HepG2 (cell line): Measurements from ENCODE around the gene NSD2. TPM values are rescaled to one million over a fixed set of nuclear protein-coding genes. Genes with fewer than 3 reads are reported as not detected.

Experiments used
- ATAC-seq: fragments of 200-7000 bp; cut with Tn5 transposase; 3 replicates; pipeline ENCODE4 v1.9.1; 2020; ENCODE audit warnings: mild to moderate bottlenecking, moderate library complexity
- BruUV-seq: library from RNA; stranded (reverse); fragments of 400-500 nt; replicated peaks from 2 replicates; lab custom pipeline; 2021; lab: Mats Ljungman, UMichigan
- CTCF ChIA-PET: fragments of 300-600 bp; formaldehyde crosslinking; extraction: SDS; loops from one replicate; lab custom pipeline; 2021; ENCODE audit warnings: low total read pairs, inconsistent platforms, low intra/inter-chr PET ratio; lab: Yijun Ruan, JAX
- POLR2A ChIA-PET: fragments of 350-600 bp; sonication (Branson Sonifier 250); formaldehyde crosslinking; loops from one replicate; lab custom pipeline; 2020; ENCODE audit warnings: antibody characterized with exemption, inconsistent platforms; lab: Yijun Ruan, JAX
- DNase-seq: peaks from one replicate; pipeline ENCODE4 v3.0.0-alpha.2; 2015; ENCODE audit warnings: low spot score
- FAIRE-seq: peaks from 3 replicates; lab custom pipeline; 2011; peaks lifted over from hg19 to GRCh38; lab: Jason Lieb, UNC
- H2AFZ ChIP-seq: one replicate; pipeline ENCODE4 v1.6.1; 2011; ENCODE audit warnings: low read length, inconsistent platforms
- H3K27ac ChIP-seq: fragments of 300-600 bp; 3 replicates; pipeline ENCODE4 v1.8.0; 2011; ENCODE audit warnings: mixed run types, mild to moderate bottlenecking, mixed read lengths, low read length, inconsistent platforms; ENCODE audit not compliant: insufficient read depth; ENCODE audit errors: extremely low read length
- H3K27me3 ChIP-seq, 2 experiments: fragments of 200-600 bp in 1 of 2; 2 replicates in 1 of 2; 3 replicates in 1 of 2; pipeline versions ENCODE4 v1.6.0 to v1.8.0; 2011; ENCODE audit warnings: low read length in 2 of 2, mild to moderate bottlenecking in 2 of 2, moderate library complexity in 2 of 2, inconsistent platforms in 1 of 2; ENCODE audit not compliant: insufficient read depth in 2 of 2, control insufficient read depth in 1 of 2
- H3K36me3 ChIP-seq, 2 experiments: fragments of 200-600 bp in 1 of 2; replicated peaks in 1 of 2; 2 replicates in 1 of 2; 3 replicates in 1 of 2; pipeline versions ENCODE4 v1.5.1 to v1.8.0; 2011; ENCODE audit warnings: low read length in 2 of 2, inconsistent platforms in 1 of 2; ENCODE audit not compliant: insufficient read depth in 2 of 2, control insufficient read depth in 1 of 2
- H3K4me1 ChIP-seq: 2 replicates; pipeline ENCODE4 v1.5.1; 2012; ENCODE audit warnings: low read length, inconsistent platforms; ENCODE audit not compliant: insufficient read depth
- H3K4me2 ChIP-seq: 2 replicates; pipeline ENCODE4 v1.6.0; 2011; ENCODE audit warnings: low read depth, low read length, inconsistent platforms
- H3K4me3 ChIP-seq, 3 experiments: fragments of 200-600 bp in 1 of 3; sonication (generic), shearing (Covaris generic) in 1 of 3; replicated peaks in 1 of 3; 2 replicates each; pipeline ENCODE4 v1.5.1; 2011 to 2016; ENCODE audit warnings: low read length in 3 of 3, inconsistent platforms in 2 of 3, low read depth in 2 of 3, mild to moderate bottlenecking in 2 of 3, control low read depth in 1 of 3, mixed read lengths in 1 of 3; ENCODE audit not compliant: insufficient read depth in 1 of 3
- H3K79me2 ChIP-seq: one replicate; pipeline ENCODE4 v1.6.1; 2011; ENCODE audit warnings: low read length, inconsistent platforms; ENCODE audit not compliant: insufficient read depth
- H3K9ac ChIP-seq: 2 replicates; pipeline ENCODE4 v1.6.0; 2011; ENCODE audit warnings: mild to moderate bottlenecking, low read depth, low read length, inconsistent platforms; ENCODE audit not compliant: insufficient read depth
- H3K9me3 ChIP-seq: 2 replicates; pipeline ENCODE4 v1.5.1; 2012; ENCODE audit warnings: mild to moderate bottlenecking, low read length
- H4K20me1 ChIP-seq: 2 replicates; pipeline ENCODE4 v1.6.0; 2011; ENCODE audit warnings: inconsistent platforms, mild to moderate bottlenecking, low read length, moderate library complexity; ENCODE audit not compliant: insufficient read depth
- FOXM1 ChIP-seq: sonication (generic); formaldehyde crosslinking; IDR thresholded peaks from 2 replicates; pipeline ENCODE4 v1.5.0; 2020; ENCODE audit warnings: missing genetic modification reagents
- GATA4 ChIP-seq: sonication (generic); IDR thresholded peaks from 2 replicates; pipeline ENCODE4 v1.6.1; 2016; ENCODE audit warnings: antibody characterized with exemption, low read depth, borderline replicate concordance
- IRF9 ChIP-seq: sonication (generic); formaldehyde crosslinking; IDR thresholded peaks from 2 replicates; pipeline ENCODE4 v1.8.0; 2022; ENCODE audit warnings: missing genetic modification reagents, mild to moderate bottlenecking, borderline replicate concordance
- NAIF1 ChIP-seq: sonication (generic); formaldehyde crosslinking; IDR thresholded peaks from 2 replicates; pipeline ENCODE4 v1.5.0; 2020; ENCODE audit warnings: mild to moderate bottlenecking, missing genetic modification reagents, borderline replicate concordance
- NFRKB ChIP-seq: fragments of 450-650 bp; IDR thresholded peaks from 2 replicates; pipeline ENCODE4 v1.6.1; 2017
- PAWR ChIP-seq: sonication (generic); formaldehyde crosslinking; IDR thresholded peaks from 2 replicates; pipeline ENCODE4 v1.4.0; 2020; ENCODE audit warnings: missing genetic modification reagents, mild to moderate bottlenecking, borderline replicate concordance
- RAD21 ChIP-seq: fragments of 450-650 bp; formaldehyde crosslinking; IDR thresholded peaks from 2 replicates; pipeline ENCODE4 v1.5.0; 2020; ENCODE audit warnings: mild to moderate bottlenecking
- RBM22 ChIP-seq: fragments of 200-400 bp; formaldehyde crosslinking; optimal IDR thresholded peaks from 2 replicates; pipeline ENCODE3; 2017; ENCODE audit warnings: mild to moderate bottlenecking, low read length, moderate library complexity
- WIZ ChIP-seq: sonication (generic); formaldehyde crosslinking; IDR thresholded peaks from 2 replicates; pipeline ENCODE4 v1.5.1; 2020; ENCODE audit warnings: mild to moderate bottlenecking, missing genetic modification reagents
- ZNF142 ChIP-seq: sonication (generic); formaldehyde crosslinking; IDR thresholded peaks from 2 replicates; pipeline ENCODE4 v1.4.0; 2020; ENCODE audit warnings: missing genetic modification reagents
- ZNF30 ChIP-seq: sonication (generic); formaldehyde crosslinking; IDR thresholded peaks from 2 replicates; pipeline ENCODE4 v1.5.0; 2020; ENCODE audit warnings: mild to moderate bottlenecking, missing genetic modification reagents
- ZNF484 ChIP-seq: sonication (generic); formaldehyde crosslinking; IDR thresholded peaks from 2 replicates; pipeline ENCODE4 v1.5.1; 2020; ENCODE audit warnings: mild to moderate bottlenecking, low read depth, missing genetic modification reagents, borderline replicate concordance
- ZNF772 ChIP-seq: sonication (generic); formaldehyde crosslinking; IDR thresholded peaks from 2 replicates; pipeline ENCODE4 v1.5.0; 2020; ENCODE audit warnings: mild to moderate bottlenecking, missing genetic modification reagents
- WGBS: methylation state at CpG from one replicate; pipeline ENCODE4 v1.1.6; 2017; ENCODE audit warnings: low lambda C conversion rate; 5-methylcytosine and 5-hydroxymethylcytosine counted together
- in situ Hi-C: cut with HindIII; loops from 2 replicates; pipeline ENCODE4 v1.10.0; 2017; ENCODE audit warnings: low pct_unique_long_range_greater_than_20kb; ENCODE audit not compliant: extremely low pct_ligation_motif_present
- intact Hi-C: fragments of 100-400 bp; cut with micrococcal nuclease; formaldehyde crosslinking; loops from one replicate; pipeline ENCODE4 v1.10.0; 2022; ENCODE audit not compliant: unreplicated experiment
- polyA plus RNA-seq, 8 experiments: library from polyadenylated mRNA; depleted of rRNA in 3 of 8; stranded (reverse) in 7 of 8; unstranded in 1 of 8; fragments of >200 nt; fragmentation: Illumina TruSeq in 4 of 8; extraction: Trizol in 4 of 8; gene quantifications; 2 replicates each; pipeline versions ENCODE4 v1.2.1 to v1.2.3, GENCODE V29; 2011 to 2016; ENCODE audit warnings: low read depth in 4 of 8, missing spikeins in 1 of 8, mixed read lengths in 1 of 8; ENCODE audit not compliant: insufficient read depth in 1 of 8
- total RNA-seq, 5 experiments: library from RNA; depleted of rRNA; stranded (reverse); fragments of >200 nt; fragmentation: Illumina TruSeq; extraction: Trizol; gene quantifications; 2 replicates each; pipeline ENCODE4 v1.2.3, GENCODE V29; 2016; ENCODE audit warnings: low read depth in 1 of 5
- TF ChIP-seq, protein P1 (sequence below): sonication (generic); formaldehyde crosslinking; conservative IDR thresholded peaks from 2 replicates; pipeline ENCODE4 v1.8.1; 2023; ENCODE audit warnings: missing genetic modification reagents
- TF ChIP-seq, protein P2 (sequence below): sonication (generic); formaldehyde crosslinking; conservative IDR thresholded peaks from 2 replicates; pipeline ENCODE4 v1.4.0; 2020; ENCODE audit warnings: missing genetic modification reagents

The NSD2 gene
- total and polyA plus RNA-seq, 2 of the 13 experiments (the other 11 are each of a cell fraction or from before 2014, with no cell fraction given) = 22.0 to 65.9 TPM

DNA sequence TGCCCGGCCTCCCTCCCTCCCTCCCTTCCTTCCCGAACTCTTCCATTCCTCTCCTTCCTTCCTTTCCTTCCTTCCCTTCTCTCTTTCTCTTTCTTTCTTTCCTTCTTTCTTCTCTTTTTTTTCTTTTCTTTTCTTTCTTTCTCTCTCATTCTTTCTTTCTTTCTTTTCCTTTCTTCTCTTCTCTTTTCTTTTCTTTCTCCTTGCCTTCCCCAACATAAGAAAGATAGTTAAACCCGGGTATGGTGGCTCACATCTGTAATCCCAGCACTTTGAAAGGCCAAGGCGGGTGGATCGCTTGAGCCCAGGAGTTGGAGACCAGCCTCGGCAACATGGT, 25.4 kb downstream of the NSD2 start:
- no peaks in the 10 kb centered on the region for H3K27me3 ChIP-seq
- ATAC-seq (no peak), DNase-seq (no peak), FAIRE-seq (no peak)
- ChIA-PET POLR2A (no interaction called here), CTCF (no interaction called here)
- H4K20me1 ChIP-seq = peaks cover 21% of the 10 kb centered on the region
- H3K9ac ChIP-seq = no peak overlapping the region
- no peak overlapping the region for H3K27ac ChIP-seq
- in situ Hi-C loops = no loop called here
- BruUV-seq = no TSS peak
- no peak overlapping the region for H3K4me3 ChIP-seq
- H3K79me2 ChIP-seq = peaks cover 90% of the 10 kb centered on the region
- intact Hi-C loops = loop anchor here (5.0 kb wide), 1 partner anchor 84 kb away; no protein-coding TSS in a partner anchor
- no peak overlapping the region for H2AFZ ChIP-seq
- no peak overlapping the region for H3K4me2 ChIP-seq
- H3K9me3 ChIP-seq = no peaks in the 10 kb centered on the region
- peaks cover 26% of the 10 kb centered on the region for H3K4me1 ChIP-seq
- H3K36me3 ChIP-seq = peaks cover 7 to 43% of the 10 kb centered on the region in 2 experiments
- 96% methylated on average over 6 of the region's 6 CpGs for WGBS
- TF ChIP-seq GATA4 = no peak
- no peak for TF ChIP-seq IRF9 (CRISPR knock-in tag)
- TF ChIP-seq, protein P1, sequence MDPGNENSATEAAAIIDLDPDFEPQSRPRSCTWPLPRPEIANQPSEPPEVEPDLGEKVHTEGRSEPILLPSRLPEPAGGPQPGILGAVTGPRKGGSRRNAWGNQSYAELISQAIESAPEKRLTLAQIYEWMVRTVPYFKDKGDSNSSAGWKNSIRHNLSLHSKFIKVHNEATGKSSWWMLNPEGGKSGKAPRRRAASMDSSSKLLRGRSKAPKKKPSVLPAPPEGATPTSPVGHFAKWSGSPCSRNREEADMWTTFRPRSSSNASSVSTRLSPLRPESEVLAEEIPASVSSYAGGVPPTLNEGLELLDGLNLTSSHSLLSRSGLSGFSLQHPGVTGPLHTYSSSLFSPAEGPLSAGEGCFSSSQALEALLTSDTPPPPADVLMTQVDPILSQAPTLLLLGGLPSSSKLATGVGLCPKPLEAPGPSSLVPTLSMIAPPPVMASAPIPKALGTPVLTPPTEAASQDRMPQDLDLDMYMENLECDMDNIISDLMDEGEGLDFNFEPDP (CRISPR knock-in tag) = no peak
- no peak for TF ChIP-seq ZNF484 (CRISPR knock-in tag)
- TF ChIP-seq NAIF1 (CRISPR knock-in tag) = no peak
- TF ChIP-seq ZNF30 (CRISPR knock-in tag) = no peak
- no peak for TF ChIP-seq ZNF772 (CRISPR knock-in tag)
- TF ChIP-seq RBM22 = no peak
- TF ChIP-seq, protein P2, sequence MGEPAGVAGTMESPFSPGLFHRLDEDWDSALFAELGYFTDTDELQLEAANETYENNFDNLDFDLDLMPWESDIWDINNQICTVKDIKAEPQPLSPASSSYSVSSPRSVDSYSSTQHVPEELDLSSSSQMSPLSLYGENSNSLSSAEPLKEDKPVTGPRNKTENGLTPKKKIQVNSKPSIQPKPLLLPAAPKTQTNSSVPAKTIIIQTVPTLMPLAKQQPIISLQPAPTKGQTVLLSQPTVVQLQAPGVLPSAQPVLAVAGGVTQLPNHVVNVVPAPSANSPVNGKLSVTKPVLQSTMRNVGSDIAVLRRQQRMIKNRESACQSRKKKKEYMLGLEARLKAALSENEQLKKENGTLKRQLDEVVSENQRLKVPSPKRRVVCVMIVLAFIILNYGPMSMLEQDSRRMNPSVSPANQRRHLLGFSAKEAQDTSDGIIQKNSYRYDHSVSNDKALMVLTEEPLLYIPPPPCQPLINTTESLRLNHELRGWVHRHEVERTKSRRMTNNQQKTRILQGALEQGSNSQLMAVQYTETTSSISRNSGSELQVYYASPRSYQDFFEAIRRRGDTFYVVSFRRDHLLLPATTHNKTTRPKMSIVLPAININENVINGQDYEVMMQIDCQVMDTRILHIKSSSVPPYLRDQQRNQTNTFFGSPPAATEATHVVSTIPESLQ (CRISPR knock-in tag) = no peak
- no peak for TF ChIP-seq RAD21
- TF ChIP-seq WIZ (CRISPR knock-in tag) = no peak
- TF ChIP-seq ZNF142 = no peak
- no peak for TF ChIP-seq FOXM1 (CRISPR knock-in tag)
- TF ChIP-seq NFRKB = no peak
- TF ChIP-seq PAWR (CRISPR knock-in tag) = no peak
